D721Med (cell line): ENCODE data around the gene NACAD.

Source experiments
- DNase-seq: peaks from one replicate; pipeline ENCODE4 v3.0.0; 2011; ENCODE audit warnings: low spot score; ENCODE audit not compliant: insufficient read length
- FAIRE-seq: peaks from 2 replicates; lab custom pipeline; 2011; peaks lifted over from hg19 to GRCh38; lab: Jason Lieb, UNC
- TF ChIP-seq, protein P1 (sequence below): IDR thresholded peaks from 2 replicates; pipeline ENCODE4 v1.5.1; 2012; ENCODE audit warnings: mild to moderate bottlenecking, control low read depth; ENCODE audit not compliant: insufficient read depth; ENCODE audit errors: missing control alignments

NACAD gene

DNA sequence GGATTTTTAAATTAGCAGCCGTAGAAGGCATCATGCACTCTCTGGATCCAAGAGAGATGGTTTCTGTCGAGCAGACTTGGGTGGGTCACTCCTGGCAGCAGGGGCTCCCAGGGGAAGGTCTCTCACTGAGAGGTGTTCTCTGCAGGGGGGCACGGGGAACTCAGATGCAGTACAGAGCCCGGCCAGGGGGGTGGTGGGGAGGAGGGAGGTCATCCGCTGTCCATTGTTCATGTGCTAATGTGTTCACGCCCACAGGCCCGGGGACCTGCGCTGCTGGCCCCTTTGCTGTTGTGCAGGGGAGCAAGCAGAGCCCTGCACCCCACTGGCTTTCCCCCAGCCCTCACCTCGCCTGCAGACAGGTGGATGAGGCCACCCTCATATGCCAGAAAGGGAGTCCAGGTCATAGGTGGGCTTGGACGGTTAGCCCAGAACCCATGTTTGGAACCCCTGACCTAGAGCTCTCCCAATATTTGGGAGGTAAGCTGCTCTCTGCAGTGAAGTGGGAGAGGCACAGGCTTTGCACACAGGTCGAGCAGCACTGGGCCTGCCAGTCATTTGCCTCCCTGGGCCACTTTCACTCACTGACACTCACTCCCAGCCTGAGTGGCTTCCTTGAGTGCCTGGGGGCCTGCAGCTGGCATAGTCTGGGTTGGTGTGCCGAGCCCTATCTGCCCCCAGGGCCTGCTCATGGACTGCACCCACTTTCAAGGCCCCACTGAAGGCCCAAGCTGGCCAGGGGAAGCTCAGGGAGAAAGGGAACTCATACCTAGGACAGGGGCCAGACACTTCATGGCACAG, 35.3 kb upstream of the NACAD start:
- TF ChIP-seq, protein P1, sequence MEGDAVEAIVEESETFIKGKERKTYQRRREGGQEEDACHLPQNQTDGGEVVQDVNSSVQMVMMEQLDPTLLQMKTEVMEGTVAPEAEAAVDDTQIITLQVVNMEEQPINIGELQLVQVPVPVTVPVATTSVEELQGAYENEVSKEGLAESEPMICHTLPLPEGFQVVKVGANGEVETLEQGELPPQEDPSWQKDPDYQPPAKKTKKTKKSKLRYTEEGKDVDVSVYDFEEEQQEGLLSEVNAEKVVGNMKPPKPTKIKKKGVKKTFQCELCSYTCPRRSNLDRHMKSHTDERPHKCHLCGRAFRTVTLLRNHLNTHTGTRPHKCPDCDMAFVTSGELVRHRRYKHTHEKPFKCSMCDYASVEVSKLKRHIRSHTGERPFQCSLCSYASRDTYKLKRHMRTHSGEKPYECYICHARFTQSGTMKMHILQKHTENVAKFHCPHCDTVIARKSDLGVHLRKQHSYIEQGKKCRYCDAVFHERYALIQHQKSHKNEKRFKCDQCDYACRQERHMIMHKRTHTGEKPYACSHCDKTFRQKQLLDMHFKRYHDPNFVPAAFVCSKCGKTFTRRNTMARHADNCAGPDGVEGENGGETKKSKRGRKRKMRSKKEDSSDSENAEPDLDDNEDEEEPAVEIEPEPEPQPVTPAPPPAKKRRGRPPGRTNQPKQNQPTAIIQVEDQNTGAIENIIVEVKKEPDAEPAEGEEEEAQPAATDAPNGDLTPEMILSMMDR = no peak
- FAIRE-seq (no peak), DNase-seq (no peak)

DNA sequence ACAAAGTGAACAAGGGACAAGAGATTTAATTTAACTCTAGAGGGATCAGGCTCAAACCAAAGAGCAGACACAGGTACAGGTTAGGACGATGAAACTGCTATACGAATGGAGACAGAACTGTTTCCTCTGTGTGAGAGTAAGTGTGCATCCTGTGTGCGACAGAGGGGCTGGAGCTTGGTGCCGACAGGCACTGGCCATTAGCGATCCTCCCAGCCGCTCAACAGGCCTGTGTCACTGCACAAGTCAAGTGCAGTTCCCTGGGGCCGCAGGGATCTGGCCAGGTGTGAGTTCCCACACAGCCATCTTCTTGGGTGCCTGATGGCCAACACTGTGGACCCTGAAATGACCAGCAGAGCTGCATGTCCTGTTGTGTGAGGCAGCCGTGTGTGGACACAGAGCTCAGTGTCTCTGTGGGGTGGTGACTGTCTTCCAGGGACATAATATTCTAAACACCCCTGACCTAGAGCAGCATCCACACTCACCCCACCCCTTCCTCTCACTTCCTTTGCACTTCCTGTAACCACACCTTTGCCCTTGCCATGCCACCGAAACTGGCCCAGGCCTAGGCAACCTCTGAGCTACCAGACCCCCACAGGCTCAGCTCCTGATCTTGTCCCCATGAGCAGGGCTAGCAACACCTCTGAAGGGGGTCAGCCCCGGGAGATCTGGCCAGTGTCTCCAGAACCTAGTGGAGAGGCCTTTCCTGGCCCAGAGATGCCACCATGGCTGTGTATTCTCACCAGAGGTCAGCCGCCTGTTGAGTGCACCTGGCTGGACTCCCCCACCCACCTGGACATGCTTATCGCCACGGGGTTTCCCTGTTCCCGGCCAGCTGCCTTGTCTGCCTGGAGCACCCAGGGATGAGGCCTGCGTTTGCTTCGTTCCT, 34.4 kb upstream of the NACAD start:
- TF ChIP-seq, protein P1 = no peak
- FAIRE-seq = no peak

DNA sequence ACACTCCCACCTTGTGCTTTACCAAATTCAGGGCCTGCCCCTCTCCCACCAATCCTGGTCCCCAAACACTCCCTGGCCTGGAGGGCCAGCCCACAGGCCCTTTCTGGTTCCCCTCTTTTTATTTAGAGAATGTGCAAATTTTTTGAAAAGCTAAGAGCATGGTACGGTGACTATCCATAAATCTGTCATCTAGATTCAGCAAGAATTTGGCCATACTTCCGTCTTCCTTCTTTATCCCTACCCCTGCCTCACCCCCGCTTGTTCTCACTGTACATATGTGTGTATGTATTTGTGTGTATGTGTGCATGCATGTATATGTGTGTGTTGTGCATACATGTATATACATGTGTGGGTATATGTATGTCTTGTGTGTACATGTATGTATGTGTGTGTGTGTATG, 30.8 kb upstream of the NACAD start:
- no peak for FAIRE-seq
- DNase-seq = no peak
- TF ChIP-seq, protein P1 = no peak

More for the DNA sequence above, 34.4 kb upstream of the NACAD start:
- no peak for DNase-seq

DNA sequence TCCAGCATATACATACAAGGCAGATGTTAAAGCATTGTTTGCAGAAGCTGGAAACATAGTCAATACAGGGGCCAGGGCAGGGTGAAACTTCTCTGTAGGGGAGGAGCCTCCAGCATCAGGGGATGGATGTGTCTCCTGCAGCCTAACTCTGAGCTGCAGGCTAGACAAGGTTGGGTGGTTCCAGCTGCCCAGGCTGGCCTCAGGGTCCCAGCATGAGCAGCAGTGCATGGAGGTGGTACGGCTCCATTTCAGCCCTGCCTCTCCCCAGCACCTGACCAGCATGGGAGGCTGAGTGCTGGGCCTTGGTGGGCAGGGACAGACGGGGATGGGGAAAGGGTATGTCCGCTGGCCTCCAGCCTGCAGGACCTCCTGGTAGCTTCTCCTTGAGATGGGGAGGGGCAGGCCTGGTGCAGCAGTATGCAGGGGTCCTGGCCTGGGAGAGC, 30.1 kb upstream of the NACAD start:
- TF ChIP-seq, protein P1 = no peak
- FAIRE-seq = no peak
- DNase-seq = no peak

DNA sequence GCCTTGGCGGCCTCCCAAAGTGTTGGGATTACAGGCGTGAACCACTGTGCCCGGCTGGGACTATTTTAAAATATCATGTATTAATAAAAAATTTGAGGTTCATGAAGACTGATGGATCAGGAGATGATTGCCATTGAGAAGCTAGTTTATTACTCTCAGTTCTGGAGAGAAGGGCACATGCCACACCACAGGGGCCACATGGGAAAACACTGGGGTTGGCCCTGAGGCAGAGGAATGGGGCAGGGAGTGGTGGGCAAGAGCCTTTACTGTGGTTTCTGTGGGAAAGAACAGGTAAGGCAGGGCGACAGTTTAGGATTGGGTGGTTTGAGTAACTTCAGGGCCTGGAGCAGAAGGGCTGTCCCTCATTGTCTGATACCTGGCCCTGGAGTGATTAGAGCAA, 29.5 kb upstream of the NACAD start:
- TF ChIP-seq, protein P1 = no peak
- DNase-seq = no peak

DNA sequence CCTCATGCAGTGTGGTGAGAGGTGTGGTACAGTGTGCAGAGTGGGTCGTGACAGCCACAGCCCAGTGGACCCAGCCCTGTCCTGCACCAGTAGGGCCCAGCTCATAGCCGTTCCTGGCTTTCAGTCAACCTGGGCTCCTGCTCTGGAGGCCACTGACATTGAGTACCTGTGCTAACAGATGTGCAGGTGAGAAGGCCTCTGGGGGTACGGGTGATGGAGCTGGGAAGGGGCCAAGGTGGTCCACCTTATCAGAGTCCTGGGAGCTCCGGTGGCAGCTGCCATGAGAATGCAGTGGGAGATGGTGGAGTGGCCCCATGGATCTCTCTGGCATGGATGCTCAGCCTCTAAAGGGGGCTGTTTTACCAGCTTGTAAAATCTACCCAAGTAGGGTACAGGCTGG, 28.8 kb upstream of the NACAD start:
- DNase-seq (no peak), FAIRE-seq (no peak)
- TF ChIP-seq, protein P1 = no peak

More for the DNA sequence above, 29.5 kb upstream of the NACAD start:
- no peak for FAIRE-seq
